H1 (cell line): Measurements from ENCODE around the gene DHCR24. TPM values are rescaled to one million over a fixed set of nuclear protein-coding genes. Genes with fewer than 3 reads are reported as not detected.

ENCODE experiments used
- CTCF ChIA-PET: fragments of 300-600 bp; sonication (Branson Sonifier 250); formaldehyde crosslinking; loops from one replicate; lab custom pipeline; 2021; ENCODE audit not compliant: partially characterized antibody; lab: Charles Lee
- POLR2A ChIA-PET: fragments of 300-600 bp; sonication (Branson Sonifier 250); formaldehyde crosslinking; loops from one replicate; lab custom pipeline; 2021; ENCODE audit warnings: inconsistent platforms; ENCODE audit not compliant: partially characterized antibody; lab: Charles Lee
- DNase-seq, 2 experiments: peaks; one replicate each; pipeline versions ENCODE4 v3.0.0 to v3.0.0-alpha.2; 2010 to 2022; ENCODE audit warnings: low spot score in 2 of 2, low read depth in 1 of 2, mixed read lengths in 1 of 2
- FAIRE-seq: peaks from 2 replicates; lab custom pipeline; 2011; peaks lifted over from hg19 to GRCh38; lab: Jason Lieb, UNC
- H2AFZ ChIP-seq: 2 replicates; pipeline ENCODE4 v1.8.1; 2012; ENCODE audit warnings: low read length, inconsistent platforms
- H2AK5ac ChIP-seq: 2 replicates; pipeline ENCODE4 v1.6.1; 2013; ENCODE audit warnings: low read depth, low read length
- H2BK120ac ChIP-seq: replicated peaks from 2 replicates; pipeline ENCODE3; 2013; ENCODE audit warnings: low read depth, low read length, inconsistent platforms
- H2BK12ac ChIP-seq: 2 replicates; pipeline ENCODE4 v1.6.1; 2013; ENCODE audit warnings: low read depth, low read length
- H2BK15ac ChIP-seq: 2 replicates; pipeline ENCODE4 v1.6.1; 2013; ENCODE audit warnings: low read length
- H2BK20ac ChIP-seq: 2 replicates; pipeline ENCODE4 v1.6.1; 2013; ENCODE audit warnings: low read length
- H2BK5ac ChIP-seq: 2 replicates; pipeline ENCODE4 v1.6.1; 2013; ENCODE audit warnings: low read depth, low read length
- H3K14ac ChIP-seq: 2 replicates; pipeline ENCODE4 v1.6.1; 2013; ENCODE audit warnings: inconsistent platforms; ENCODE audit not compliant: insufficient read length
- H3K18ac ChIP-seq: 2 replicates; pipeline ENCODE4 v1.6.1; 2013; ENCODE audit warnings: low read length; ENCODE audit errors: extremely low read depth
- H3K23ac ChIP-seq: 2 replicates; pipeline ENCODE4 v1.6.1; 2013; ENCODE audit warnings: inconsistent platforms; ENCODE audit not compliant: insufficient read length
- H3K23me2 ChIP-seq: 2 replicates; pipeline ENCODE4 v1.6.1; 2013; ENCODE audit warnings: low read depth, low read length
- H3K27ac ChIP-seq: 2 replicates; pipeline ENCODE4 v1.6.1; 2011; ENCODE audit warnings: low read depth, low read length, inconsistent platforms
- H3K27me3 ChIP-seq, 4 experiments: replicated peaks in 1 of 4; 1 replicate in 1 of 4; 2 replicates in 3 of 4; pipeline versions ENCODE4 v1.6.1 to v1.8.1; 2011 to 2013; ENCODE audit warnings: low read length in 3 of 4, mild to moderate bottlenecking in 3 of 4, inconsistent platforms in 2 of 4, mixed read lengths in 2 of 4, moderate library complexity in 1 of 4; ENCODE audit not compliant: control insufficient read depth in 3 of 4, insufficient read depth in 3 of 4; ENCODE audit errors: extremely low read depth in 1 of 4
- H3K36me3 ChIP-seq, 4 experiments: 2 replicates each; pipeline versions ENCODE4 v1.6.1 to v1.8.1; 2011 to 2013; ENCODE audit warnings: mild to moderate bottlenecking in 4 of 4, low read length in 3 of 4, moderate library complexity in 2 of 4, control low read depth in 1 of 4, inconsistent platforms in 1 of 4; ENCODE audit not compliant: insufficient read depth in 4 of 4, control insufficient read depth in 2 of 4
- H3K4ac ChIP-seq: replicated peaks from 2 replicates; pipeline ENCODE3; 2013; ENCODE audit warnings: low read length, low read depth, mixed read lengths, inconsistent platforms; ENCODE audit not compliant: insufficient read length
- H3K4me1 ChIP-seq, 4 experiments: replicated peaks in 1 of 4; 1 replicate in 1 of 4; 2 replicates in 3 of 4; pipeline versions ENCODE4 v1.6.1 to v1.8.1; 2011 to 2013; ENCODE audit warnings: low read length in 3 of 4, inconsistent platforms in 2 of 4, mixed read lengths in 1 of 4; ENCODE audit not compliant: insufficient read depth in 4 of 4, control insufficient read depth in 3 of 4
- H3K4me2 ChIP-seq, 2 experiments: 2 replicates each; pipeline versions ENCODE4 v1.6.1 to v1.8.1; 2011 to 2013; ENCODE audit warnings: low read depth in 2 of 2, low read length in 2 of 2, control low read depth in 1 of 2, inconsistent platforms in 1 of 2, mild to moderate bottlenecking in 1 of 2; ENCODE audit not compliant: insufficient read depth in 1 of 2
- H3K4me3 ChIP-seq, 4 experiments: fragments of 200-600, 300-600 bp in 1 of 4; sonication (generic), shearing (Covaris generic), sonication (Bioruptor Twin) in 1 of 4; 2 replicates each; pipeline versions ENCODE4 v1.5.1 to v1.8.1; 2011 to 2016; ENCODE audit warnings: low read length in 4 of 4, low read depth in 3 of 4, control low read depth in 2 of 4, inconsistent platforms in 2 of 4, mild to moderate bottlenecking in 2 of 4, mixed read lengths in 1 of 4, moderate library complexity in 1 of 4; ENCODE audit not compliant: insufficient read depth in 2 of 4; ENCODE audit errors: extremely low read depth in 1 of 4
- H3K56ac ChIP-seq: replicated peaks from 2 replicates; pipeline ENCODE3; 2013; ENCODE audit warnings: low read depth, mild to moderate bottlenecking, mixed read lengths, low read length, inconsistent platforms; ENCODE audit not compliant: insufficient read length
- H3K79me1 ChIP-seq: 2 replicates; pipeline ENCODE4 v1.6.1; 2013; ENCODE audit warnings: low read depth, low read length, control low read depth
- H3K79me2 ChIP-seq, 2 experiments: 2 replicates each; pipeline versions ENCODE4 v1.6.1 to v1.8.1; 2012 to 2013; ENCODE audit warnings: low read length in 2 of 2, mild to moderate bottlenecking in 2 of 2, inconsistent platforms in 1 of 2; ENCODE audit not compliant: insufficient read depth in 2 of 2, control insufficient read depth in 1 of 2
- H3K9ac ChIP-seq, 4 experiments: replicated peaks in 1 of 4; 1 replicate in 1 of 4; 2 replicates in 3 of 4; pipeline versions ENCODE4 v1.6.1 to v1.8.1; 2011 to 2013; ENCODE audit warnings: low read depth in 3 of 4, low read length in 3 of 4, control low read depth in 2 of 4, mild to moderate bottlenecking in 2 of 4, moderate library complexity in 2 of 4, inconsistent platforms in 1 of 4; ENCODE audit errors: extremely low read depth in 1 of 4
- H3K9me3 ChIP-seq, 2 experiments: 2 replicates each; pipeline versions ENCODE4 v1.6.1 to v1.8.1; 2012 to 2013; ENCODE audit warnings: mild to moderate bottlenecking in 2 of 2, moderate library complexity in 2 of 2, control low read depth in 1 of 2, inconsistent platforms in 1 of 2, low read depth in 1 of 2, low read length in 1 of 2, mixed read lengths in 1 of 2; ENCODE audit not compliant: insufficient read depth in 2 of 2
- H4K20me1 ChIP-seq, 2 experiments: replicated peaks in 1 of 2; 2 replicates each; pipeline versions ENCODE3 to v1.8.1; 2011 to 2013; ENCODE audit warnings: inconsistent platforms in 2 of 2, low read length in 2 of 2, mild to moderate bottlenecking in 1 of 2; ENCODE audit not compliant: insufficient read depth in 2 of 2, control insufficient read depth in 1 of 2
- H4K5ac ChIP-seq: 2 replicates; pipeline ENCODE4 v1.6.1; 2013; ENCODE audit warnings: low read length, low read depth, mixed read lengths, inconsistent platforms; ENCODE audit not compliant: insufficient read length
- H4K8ac ChIP-seq: 2 replicates; pipeline ENCODE4 v1.8.0; 2013; ENCODE audit warnings: mild to moderate bottlenecking, moderate library complexity, low read length, inconsistent platforms; ENCODE audit not compliant: insufficient read depth; ENCODE audit errors: extremely low read depth
- H4K91ac ChIP-seq: replicated peaks from 2 replicates; pipeline ENCODE3; 2013; ENCODE audit warnings: low read length, mixed read lengths, inconsistent platforms; ENCODE audit not compliant: insufficient read length
- ASH2L ChIP-seq: fragments of 200-600, 300-600 bp; sonication (generic); IDR thresholded peaks from one replicate; pipeline ENCODE4 v1.7.1; 2017; ENCODE audit warnings: low read length
- BCL11A ChIP-seq, 2 experiments: IDR thresholded peaks; one replicate each; pipeline ENCODE4 v1.6.1; 2011; ENCODE audit warnings: low read depth in 2 of 2, low read length in 2 of 2, mild to moderate bottlenecking in 2 of 2
- CEBPB ChIP-seq: IDR thresholded peaks from 2 replicates; pipeline ENCODE4 v1.6.1; 2012; ENCODE audit warnings: low read depth, low read length
- CHD2 ChIP-seq: IDR thresholded peaks from 2 replicates; pipeline ENCODE4 v1.6.1; 2012; ENCODE audit warnings: low read length, improper control_type of control experiment
- EGR1 ChIP-seq: IDR thresholded peaks from 2 replicates; pipeline ENCODE4 v1.6.1; 2011; ENCODE audit warnings: low read depth, low read length, borderline replicate concordance
- EP300 ChIP-seq, 2 experiments: IDR thresholded peaks; 1 replicate in 1 of 2; 2 replicates in 1 of 2; pipeline ENCODE4 v1.6.1; 2011 to 2012; ENCODE audit warnings: low read depth in 2 of 2, low read length in 2 of 2, mild to moderate bottlenecking in 2 of 2, borderline replicate concordance in 1 of 2, inconsistent platforms in 1 of 2, moderate library complexity in 1 of 2
- FOSL1 ChIP-seq: IDR thresholded peaks from 2 replicates; pipeline ENCODE4 v1.6.1; 2011; ENCODE audit warnings: mild to moderate bottlenecking, low read depth, low read length, moderate library complexity; ENCODE audit not compliant: insufficient read depth
- GABPA ChIP-seq: IDR thresholded peaks from 2 replicates; pipeline ENCODE4 v1.6.1; 2011; ENCODE audit warnings: mild to moderate bottlenecking, low read length, moderate library complexity, borderline replicate concordance; ENCODE audit not compliant: insufficient read depth
- MAFK ChIP-seq: IDR thresholded peaks from 2 replicates; pipeline ENCODE4 v1.6.1; 2012; ENCODE audit warnings: low read depth, mild to moderate bottlenecking, improper control_type of control experiment, low read length
- NRF1 ChIP-seq: IDR thresholded peaks from 2 replicates; pipeline ENCODE4 v1.6.1; 2011; ENCODE audit warnings: mild to moderate bottlenecking, low read depth, low read length, improper control_type of control experiment
- POU5F1 ChIP-seq: IDR thresholded peaks from 2 replicates; pipeline ENCODE4 v1.6.1; 2011; ENCODE audit warnings: low read depth, mild to moderate bottlenecking, low read length, moderate library complexity
- SP2 ChIP-seq: IDR thresholded peaks from 2 replicates; pipeline ENCODE4 v1.6.1; 2012; ENCODE audit warnings: mild to moderate bottlenecking, low read length, inconsistent platforms
- SUZ12 ChIP-seq: fragments of 200-600 bp; sonication (generic); IDR thresholded peaks from 2 replicates; pipeline ENCODE4 v1.6.1; 2012; ENCODE audit warnings: mild to moderate bottlenecking, inconsistent platforms, low read length, moderate library complexity, mixed read lengths
- TAF1 ChIP-seq: IDR thresholded peaks from 2 replicates; pipeline ENCODE4 v1.6.1; 2011; ENCODE audit warnings: mild to moderate bottlenecking, low read depth, low read length
- YY1 ChIP-seq: IDR thresholded peaks from 2 replicates; pipeline ENCODE4 v1.6.1; 2011; ENCODE audit warnings: low read depth, mild to moderate bottlenecking, low read length
- WGBS, 2 experiments: shearing (Covaris generic) in 1 of 2; methylation state at CpG; one replicate each; pipeline versions ENCODE4 v1.1.6 to v1.1.7; 2013 to 2015; ENCODE audit warnings: low lambda C conversion rate in 2 of 2, mixed read lengths in 2 of 2, inconsistent platforms in 1 of 2, low coverage in 1 of 2, missing lambda C conversion rate in 1 of 2; ENCODE audit not compliant: insufficient replicate concordance in 2 of 2, insufficient coverage in 1 of 2, insufficient read length in 1 of 2; ENCODE audit errors: extremely low coverage in 1 of 2, missing lambda C conversion rate in 1 of 2; 5-methylcytosine and 5-hydroxymethylcytosine counted together
- polyA plus RNA-seq, 7 experiments: library from polyadenylated mRNA; depleted of rRNA in 3 of 7; stranded (reverse) in 5 of 7; unstranded in 2 of 7; fragments of >200 nt in 5 of 7; fragments of 200-250 nt in 2 of 7; gene quantifications; 1 replicate in 5 of 7; 2 replicates in 1 of 7; 4 replicates in 1 of 7; pipeline versions ENCODE4 v1.2.1 to v1.2.3, GENCODE V29; 2011 to 2013; ENCODE audit warnings: missing spikeins in 2 of 7, mixed read lengths in 2 of 7
- total RNA-seq: library from RNA; stranded (reverse); fragmentation: NEBNext Ultra II Directional; extraction: Animal tissue kit (Norgen Biotek cat#: 25700); gene quantifications from 2 replicates; pipeline ENCODE4 v1.2.1, GENCODE V29; 2021

The DHCR24 gene
- total and polyA plus RNA-seq, 2 of the 8 experiments (the other 6 are each of a cell fraction or from before 2014, with no cell fraction given), result 370 to 419 TPM

DNA sequence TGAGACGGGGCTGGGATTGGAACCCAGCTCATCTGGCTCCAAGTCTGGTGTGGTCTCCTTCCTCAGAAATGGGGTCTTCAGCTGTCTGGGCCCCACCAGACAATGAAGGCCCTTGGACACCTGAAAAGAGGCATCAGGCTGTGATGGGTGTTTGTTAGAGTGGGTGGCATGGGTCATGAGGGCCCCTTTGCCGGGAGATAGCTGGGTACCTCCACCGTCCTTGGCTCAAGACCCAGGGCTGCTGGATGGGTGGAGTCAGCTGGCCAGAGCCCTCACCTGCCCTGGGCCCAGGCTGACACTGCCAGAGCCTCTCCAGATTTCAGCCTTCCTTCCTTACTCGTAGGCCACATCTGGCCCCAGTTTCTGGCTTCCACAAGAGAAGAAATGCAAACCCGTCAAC lies 72.4 kb downstream of the DHCR24 start:
- DNase-seq (peak in 1 of 2 experiments; percentile 37), FAIRE-seq (no peak)
- POLR2A ChIA-PET, result interaction anchor here (1.2 kb wide), 1 partner anchor 13 kb away, joined by 3 read pairs; no protein-coding TSS in a partner anchor
- Histone ChIP-seq H2BK20ac (0 out of 2 replicates have a peak overlapping the region, but pooled peaks have one; percentile 32), H2AK5ac (no peak overlapping the region), H2BK12ac (peak overlapping the region; percentile 72; the same call in 1 of the 2 replicates), H2BK120ac (no peak overlapping the region), H3K4me1 (peaks cover 4 to 30% (median 18%) of the 10 kb centered on the region in 4 experiments), H3K4me3 (no peak overlapping the region; a peak in 1 of 8 replicates), H3K4ac (no peak overlapping the region), H3K79me2 (no peaks in the 10 kb centered on the region), H3K9ac (no peak overlapping the region), H4K20me1 (no peaks in the 10 kb centered on the region), H3K79me1 (no peaks in the 10 kb centered on the region), H2BK15ac (0 out of 2 replicates have a peak overlapping the region, but pooled peaks have one; percentile 92), H2BK5ac (no peak overlapping the region; the same call in 1 of the 2 replicates), H4K91ac (no peak overlapping the region), H4K8ac (no peak overlapping the region), H3K23ac (no peak overlapping the region), H3K27me3 (no peaks in the 10 kb centered on the region; a peak in 2 of 7 replicates), H2AFZ (no peak overlapping the region), H3K27ac (no peak overlapping the region), H4K5ac (no peak overlapping the region), H3K18ac (peak overlapping the region; percentile 75), H3K23me2 (no peaks in the 10 kb centered on the region; the same call in 1 of the 2 replicates), H3K56ac (no peak overlapping the region), H3K14ac (no peak overlapping the region), H3K4me2 (peak overlapping the region in 1 of 2 experiments; percentile 52; a peak in 1 of 4 replicates), H3K36me3 (no peaks in the 10 kb centered on the region)
- WGBS, 2 experiments, result 93% methylated on average over 5 of the region's 5 CpGs; no CpG with 5 or more reads in 1 of the 2 experiments
- CTCF ChIA-PET, result interaction anchor here (0.9 to 3.5 kb wide), 8 partner anchors 7 to 179 kb away, joined by 3 to 22 read pairs (median 4); partner anchors contain the start of gene TTC22
- TF ChIP-seq POU5F1 (no peak), CEBPB (no peak), SP2 (no peak), NRF1 (no peak), YY1 (no peak), MAFK (no peak), EP300 (IDR thresholded peaks at IDR 0.05; ENCODE audit: borderline replicate concordance in 1 of 2, low read depth in 2 of 2, low read length in 2 of 2) (no peak), EGR1 (no peak), CHD2 (no peak), TAF1 (no peak), GABPA (no peak), ASH2L (no peak), BCL11A (IDR thresholded peaks at IDR 0.05; ENCODE audit: low read depth in 2 of 2, low read length in 2 of 2) (no peak), FOSL1 (no peak), SUZ12 (no peak)
- TF ChIP-seq, all 59 proteins: peak for 0
- no peaks in the 10 kb centered on the region for H3K9me3 ChIP-seq
